Measurements from ENCODE around the gene ADAT1.

DNA sequence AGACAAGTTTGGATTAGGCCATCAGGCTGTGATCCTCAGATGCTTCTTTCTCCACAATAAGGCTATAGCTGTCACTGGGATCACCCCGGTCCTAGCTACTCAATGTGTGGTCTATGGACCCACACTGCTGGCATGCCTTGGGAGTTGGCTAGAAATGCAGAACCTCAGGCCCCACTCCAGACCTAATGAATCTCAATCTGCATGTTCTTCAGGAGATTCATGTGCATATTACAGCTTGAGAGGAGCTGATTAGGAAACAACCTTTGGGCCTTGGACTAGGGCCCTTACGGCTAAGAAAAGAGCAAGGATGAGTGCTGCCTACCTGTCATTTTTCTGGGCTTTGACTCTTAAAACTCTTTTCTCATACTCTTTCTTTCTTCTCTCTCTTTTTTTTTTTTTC lies 7.5 kb downstream of the ADAT1 start:
- no peak for TF ChIP-seq ZNF792 (CRISPR knock-in tag; IDR thresholded peaks at IDR 0.05)
- no peak for TF ChIP-seq KAT7 (CRISPR knock-in tag; IDR thresholded peaks at IDR 0.05; ENCODE audit: borderline replicate concordance)
- no peak for TF ChIP-seq ONECUT2 (CRISPR knock-in tag; IDR thresholded peaks at IDR 0.05)
- no peak for TF ChIP-seq CHD2 (IDR thresholded peaks at IDR 0.05; ENCODE audit: low read depth, low read length)
- TF ChIP-seq ZNF275 (CRISPR knock-in tag; IDR thresholded peaks at IDR 0.05; ENCODE audit: borderline replicate concordance), result no peak
- TF ChIP-seq FOXM1 (CRISPR knock-in tag; IDR thresholded peaks at IDR 0.05), result no peak
- TF ChIP-seq, protein P1, sequence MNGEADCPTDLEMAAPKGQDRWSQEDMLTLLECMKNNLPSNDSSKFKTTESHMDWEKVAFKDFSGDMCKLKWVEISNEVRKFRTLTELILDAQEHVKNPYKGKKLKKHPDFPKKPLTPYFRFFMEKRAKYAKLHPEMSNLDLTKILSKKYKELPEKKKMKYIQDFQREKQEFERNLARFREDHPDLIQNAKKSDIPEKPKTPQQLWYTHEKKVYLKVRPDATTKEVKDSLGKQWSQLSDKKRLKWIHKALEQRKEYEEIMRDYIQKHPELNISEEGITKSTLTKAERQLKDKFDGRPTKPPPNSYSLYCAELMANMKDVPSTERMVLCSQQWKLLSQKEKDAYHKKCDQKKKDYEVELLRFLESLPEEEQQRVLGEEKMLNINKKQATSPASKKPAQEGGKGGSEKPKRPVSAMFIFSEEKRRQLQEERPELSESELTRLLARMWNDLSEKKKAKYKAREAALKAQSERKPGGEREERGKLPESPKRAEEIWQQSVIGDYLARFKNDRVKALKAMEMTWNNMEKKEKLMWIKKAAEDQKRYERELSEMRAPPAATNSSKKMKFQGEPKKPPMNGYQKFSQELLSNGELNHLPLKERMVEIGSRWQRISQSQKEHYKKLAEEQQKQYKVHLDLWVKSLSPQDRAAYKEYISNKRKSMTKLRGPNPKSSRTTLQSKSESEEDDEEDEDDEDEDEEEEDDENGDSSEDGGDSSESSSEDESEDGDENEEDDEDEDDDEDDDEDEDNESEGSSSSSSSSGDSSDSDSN (CRISPR knock-in tag; IDR thresholded peaks at IDR 0.05), result no peak
- TF ChIP-seq TCF7L2 (IDR thresholded peaks at IDR 0.05; ENCODE audit: low read depth, low read length), result no peak
- TF ChIP-seq, protein P2, sequence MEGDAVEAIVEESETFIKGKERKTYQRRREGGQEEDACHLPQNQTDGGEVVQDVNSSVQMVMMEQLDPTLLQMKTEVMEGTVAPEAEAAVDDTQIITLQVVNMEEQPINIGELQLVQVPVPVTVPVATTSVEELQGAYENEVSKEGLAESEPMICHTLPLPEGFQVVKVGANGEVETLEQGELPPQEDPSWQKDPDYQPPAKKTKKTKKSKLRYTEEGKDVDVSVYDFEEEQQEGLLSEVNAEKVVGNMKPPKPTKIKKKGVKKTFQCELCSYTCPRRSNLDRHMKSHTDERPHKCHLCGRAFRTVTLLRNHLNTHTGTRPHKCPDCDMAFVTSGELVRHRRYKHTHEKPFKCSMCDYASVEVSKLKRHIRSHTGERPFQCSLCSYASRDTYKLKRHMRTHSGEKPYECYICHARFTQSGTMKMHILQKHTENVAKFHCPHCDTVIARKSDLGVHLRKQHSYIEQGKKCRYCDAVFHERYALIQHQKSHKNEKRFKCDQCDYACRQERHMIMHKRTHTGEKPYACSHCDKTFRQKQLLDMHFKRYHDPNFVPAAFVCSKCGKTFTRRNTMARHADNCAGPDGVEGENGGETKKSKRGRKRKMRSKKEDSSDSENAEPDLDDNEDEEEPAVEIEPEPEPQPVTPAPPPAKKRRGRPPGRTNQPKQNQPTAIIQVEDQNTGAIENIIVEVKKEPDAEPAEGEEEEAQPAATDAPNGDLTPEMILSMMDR (CRISPR knock-in tag; IDR thresholded peaks at IDR 0.05), result no peak
- TF ChIP-seq ELF4 (CRISPR knock-in tag; IDR thresholded peaks at IDR 0.05; ENCODE audit: borderline replicate concordance), result no peak
